GM19395 (cell line): Measurements from ENCODE around the gene TMEM63B.

Source experiments
- ATAC-seq: cut with Tn5 transposase; IDR thresholded peaks from one replicate; pipeline ENCODE4 v1.9.1; 2021; ENCODE audit warnings: mild to moderate bottlenecking, moderate library complexity; ENCODE audit not compliant: unreplicated experiment

The TMEM63B gene

DNA sequence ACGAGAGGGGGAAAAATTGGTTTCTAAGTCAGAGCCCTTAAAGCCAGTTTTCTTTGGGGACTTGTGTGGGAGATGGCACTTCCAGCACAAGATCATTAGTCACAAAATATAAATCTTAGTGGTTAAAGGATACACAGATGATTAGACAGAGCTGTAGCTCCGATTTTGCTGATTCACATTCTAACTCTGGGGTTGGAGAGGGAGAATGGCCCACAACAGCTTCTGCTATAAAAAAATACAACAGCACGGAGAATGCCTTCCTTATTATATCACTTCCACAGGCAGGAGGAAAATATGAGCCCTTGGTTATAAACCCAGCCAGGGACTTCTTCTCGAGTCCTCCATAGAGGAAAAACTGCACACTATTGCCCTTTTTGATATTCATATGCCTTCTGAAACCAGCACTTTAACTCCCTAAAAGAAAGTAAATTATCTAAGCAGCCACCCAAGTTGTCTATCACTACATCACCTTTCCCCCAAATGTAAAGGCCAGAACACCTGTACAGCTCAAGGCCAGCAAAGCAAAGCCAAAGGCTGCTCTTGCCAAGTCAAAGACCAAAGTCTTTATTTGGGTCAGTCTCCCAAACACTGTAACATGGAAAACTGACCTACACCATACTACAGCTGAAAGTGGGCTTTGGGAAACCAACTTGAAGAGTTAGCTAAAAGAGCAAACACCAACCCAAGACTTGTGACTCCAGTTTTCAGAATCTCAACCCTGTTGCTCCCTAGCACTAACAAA lies 10.5 kb upstream of the TMEM63B start:
- no peak for ATAC-seq

DNA sequence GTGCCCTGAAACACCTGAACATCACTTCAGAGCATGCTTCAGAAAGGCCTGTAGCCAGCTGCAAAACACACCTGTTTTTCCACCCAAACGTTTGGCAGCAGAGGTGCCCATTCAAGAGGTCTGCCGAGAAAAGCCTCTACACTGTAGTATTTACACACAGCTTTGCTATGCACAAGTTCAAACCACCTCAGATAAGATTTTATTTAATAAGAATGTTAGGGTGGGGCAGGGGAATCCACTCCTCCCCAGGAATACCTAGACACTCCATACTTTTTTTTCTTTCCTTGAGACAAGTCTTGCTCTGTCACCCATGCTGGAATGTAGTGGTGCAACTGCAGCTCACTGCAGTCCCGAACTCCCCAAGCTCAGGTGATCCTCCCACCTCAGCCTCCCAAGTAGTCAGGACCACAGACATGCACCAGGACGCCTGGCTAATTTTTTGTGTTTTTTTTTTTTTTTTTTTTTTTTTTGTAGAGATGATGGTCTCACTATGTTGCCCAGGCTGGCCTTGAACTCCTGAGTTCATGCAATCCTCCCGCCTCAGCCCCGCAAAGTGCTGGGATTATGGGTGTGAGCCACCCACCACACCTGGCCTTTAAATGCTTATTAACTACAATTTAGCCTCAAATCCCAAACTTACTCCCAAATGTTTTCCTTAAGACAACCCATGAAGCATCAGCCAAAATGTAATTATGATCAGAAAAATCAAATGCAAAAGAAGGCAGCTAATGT lies 9.8 kb upstream of the TMEM63B start:
- ATAC-seq: no peak

DNA sequence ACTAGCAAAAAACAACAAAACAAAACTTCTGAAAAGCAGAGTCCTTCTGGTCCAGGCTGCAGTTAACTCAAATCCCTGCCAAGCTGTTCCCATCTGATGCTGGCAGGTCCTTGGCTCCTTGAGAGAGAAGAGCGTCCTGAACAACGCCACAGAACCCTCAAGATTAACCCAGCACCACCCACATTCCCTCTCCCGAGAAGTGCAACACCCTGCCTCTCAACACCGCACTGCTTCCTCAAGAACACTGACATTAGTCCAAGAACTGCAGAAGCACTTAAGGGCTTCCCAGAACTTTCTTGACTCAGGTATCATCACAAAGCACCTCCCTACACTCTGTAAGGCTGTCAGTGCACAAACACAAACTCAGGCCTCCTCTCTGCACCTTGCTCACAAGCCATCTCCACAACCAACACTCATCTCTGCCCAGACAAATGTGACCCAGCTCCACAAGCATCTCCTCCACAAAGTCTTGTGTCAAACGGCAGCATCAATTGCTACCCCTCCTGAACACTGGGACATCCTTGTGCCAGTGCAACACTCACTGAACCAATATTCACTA lies 7.6 kb upstream of the TMEM63B start:
- no peak for ATAC-seq

DNA sequence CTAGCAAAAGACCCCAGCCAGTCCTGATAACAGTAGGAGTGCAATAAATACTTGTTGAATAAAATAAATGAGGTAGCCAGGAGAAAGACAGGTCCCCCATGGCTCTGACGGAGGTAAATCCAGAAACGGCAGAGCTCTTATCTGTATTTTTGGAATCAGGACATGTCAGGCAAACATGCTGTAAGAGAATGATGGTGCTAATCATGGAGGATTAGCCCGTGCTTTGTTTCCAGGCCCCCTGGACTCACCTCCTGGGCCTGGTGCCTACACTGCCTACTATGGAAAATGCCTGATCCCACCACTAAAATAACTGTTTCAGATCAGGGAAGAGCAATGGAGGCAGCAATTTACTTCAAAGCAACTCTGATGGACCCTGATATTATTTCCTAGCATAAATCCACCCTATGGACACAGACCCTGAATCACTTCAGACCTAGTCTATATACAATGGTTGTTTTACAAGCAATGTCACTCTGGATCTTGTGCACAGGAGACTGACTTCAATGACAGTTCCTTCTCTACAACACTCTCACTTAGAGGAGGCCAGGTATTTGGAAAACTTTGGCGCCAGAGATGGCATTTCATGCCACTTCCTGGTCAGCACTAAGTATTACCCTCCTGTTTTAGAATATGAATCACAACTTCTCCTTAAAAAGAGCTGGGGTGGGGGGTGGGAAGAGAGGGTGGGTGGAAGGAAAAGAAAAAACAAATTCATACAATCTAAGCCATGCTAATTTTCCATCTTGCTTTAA lies 6.5 kb upstream of the TMEM63B start:
- no peak for ATAC-seq

DNA sequence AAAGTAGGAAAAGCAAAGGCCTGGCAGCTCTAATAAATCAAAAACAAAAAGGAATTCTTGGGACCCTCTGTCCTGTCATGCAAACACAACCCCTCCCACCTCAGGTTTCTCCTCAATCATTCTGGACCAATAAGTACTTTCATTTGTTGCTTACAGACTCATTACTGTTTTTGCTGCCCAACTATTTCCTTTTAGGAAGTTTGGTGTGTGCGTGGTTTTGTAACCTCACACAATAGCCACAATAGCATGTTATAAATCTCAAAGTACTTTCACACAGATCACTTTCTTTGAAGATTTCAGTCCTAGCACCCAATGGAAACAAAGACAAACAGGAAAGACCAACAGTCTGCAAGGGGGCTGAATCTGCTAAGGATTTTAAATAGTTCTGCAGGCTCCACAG lies 4.6 kb upstream of the TMEM63B start:
- ATAC-seq: no peak

DNA sequence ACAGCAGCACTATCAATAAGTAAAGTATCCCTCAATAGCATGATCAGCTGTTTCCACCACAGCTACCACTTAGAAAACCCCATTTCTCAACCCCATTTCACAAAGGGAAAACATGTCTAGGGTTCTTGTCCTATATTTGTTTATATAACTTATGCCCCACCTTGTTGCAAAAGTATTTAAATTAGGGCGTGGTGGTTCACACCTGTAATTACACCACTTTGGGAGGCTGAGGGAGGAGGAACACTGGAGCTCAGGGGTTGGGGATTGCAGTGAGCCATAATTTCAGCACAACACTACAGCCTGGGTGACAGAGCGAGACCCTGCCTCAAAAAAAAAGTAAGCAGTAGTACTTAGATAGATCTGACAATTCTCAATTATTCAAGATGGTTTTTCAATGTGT lies 3.8 kb upstream of the TMEM63B start:
- ATAC-seq: no peak

DNA sequence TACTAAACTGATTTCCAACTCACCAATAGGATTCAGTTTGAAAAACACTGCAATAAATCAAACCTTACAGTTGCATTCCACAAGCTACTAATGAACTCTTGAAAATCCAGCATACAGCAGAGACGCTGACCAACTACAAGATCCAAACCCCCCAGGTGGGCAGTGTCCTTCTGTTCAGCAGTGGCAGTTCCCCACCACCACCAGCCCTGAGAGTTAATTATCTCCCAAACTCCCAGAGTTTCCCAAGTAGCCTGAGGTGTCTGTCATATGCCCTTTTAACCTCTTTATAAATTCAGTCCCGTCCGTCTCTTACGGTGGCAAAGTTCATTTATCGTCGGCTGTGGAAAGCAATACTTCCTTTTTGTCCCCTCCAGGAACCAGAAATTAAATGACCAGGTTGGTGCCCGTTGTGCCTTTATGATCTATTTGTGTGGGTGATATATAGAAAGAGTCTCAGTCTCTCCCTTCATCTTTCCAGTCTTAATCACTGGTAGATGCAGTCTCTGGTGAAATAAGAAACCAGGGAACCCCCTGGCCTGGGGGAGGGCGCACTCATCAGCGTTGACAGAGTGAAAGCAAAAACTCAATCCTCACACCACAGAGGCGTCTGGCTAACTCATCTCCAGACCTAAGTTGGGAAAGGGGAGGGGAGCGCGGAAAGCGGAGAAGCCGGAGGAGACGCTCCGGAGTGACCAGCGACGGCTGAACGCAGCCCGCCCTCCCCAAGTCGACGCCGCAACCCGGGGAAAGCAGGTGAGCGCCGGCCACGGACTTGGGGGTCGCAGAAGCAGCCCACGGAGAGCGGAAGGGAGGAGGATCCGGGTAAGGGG lies 819 bp upstream of the TMEM63B start:
- ATAC-seq: peak; percentile 60

DNA sequence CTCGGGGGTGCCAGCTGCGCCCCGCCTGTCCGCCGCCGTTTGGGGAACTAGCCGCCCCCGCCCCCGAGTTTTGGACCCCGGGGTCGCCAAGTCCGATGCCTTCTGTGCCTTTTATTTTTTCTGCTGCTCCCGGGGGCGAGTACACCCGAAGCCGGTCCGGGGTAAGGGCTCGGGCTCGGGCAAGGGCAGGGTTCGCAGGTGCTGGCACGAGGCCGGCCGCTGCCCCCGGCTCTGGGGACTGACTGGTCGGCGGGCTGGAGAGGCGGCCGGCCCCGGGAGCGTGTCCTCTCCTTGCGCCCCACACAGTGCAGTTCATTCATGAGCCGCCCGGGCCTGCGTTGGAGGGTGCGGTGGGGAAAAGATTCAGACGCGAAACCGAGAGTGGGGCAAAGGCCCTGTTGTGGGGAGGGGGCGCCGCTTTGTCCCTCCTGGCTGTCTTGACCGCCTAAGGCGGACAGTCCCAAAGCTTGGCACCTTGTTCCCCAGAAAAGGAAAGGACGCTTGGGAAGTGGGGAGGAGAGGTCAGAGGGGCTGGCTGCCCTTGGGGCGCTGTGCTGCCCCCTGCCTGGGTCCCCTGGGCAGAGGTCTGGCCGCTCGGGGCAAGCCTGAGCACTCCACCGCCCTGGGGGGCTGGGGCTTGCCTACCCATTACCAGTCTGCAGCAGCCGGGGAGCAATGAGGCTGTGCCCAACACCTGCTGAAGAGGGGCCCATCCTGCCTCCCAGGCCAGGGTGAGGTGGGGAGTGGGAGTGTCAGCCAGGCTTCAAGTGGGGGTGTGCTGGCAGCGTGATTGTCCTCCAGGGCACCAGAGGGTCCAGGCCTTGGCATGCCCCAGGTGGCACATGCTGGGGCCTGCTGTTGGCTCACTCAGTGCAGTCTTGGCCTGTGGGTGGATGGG lies 915 bp downstream of the TMEM63B start:
- ATAC-seq: peak; percentile 31

DNA sequence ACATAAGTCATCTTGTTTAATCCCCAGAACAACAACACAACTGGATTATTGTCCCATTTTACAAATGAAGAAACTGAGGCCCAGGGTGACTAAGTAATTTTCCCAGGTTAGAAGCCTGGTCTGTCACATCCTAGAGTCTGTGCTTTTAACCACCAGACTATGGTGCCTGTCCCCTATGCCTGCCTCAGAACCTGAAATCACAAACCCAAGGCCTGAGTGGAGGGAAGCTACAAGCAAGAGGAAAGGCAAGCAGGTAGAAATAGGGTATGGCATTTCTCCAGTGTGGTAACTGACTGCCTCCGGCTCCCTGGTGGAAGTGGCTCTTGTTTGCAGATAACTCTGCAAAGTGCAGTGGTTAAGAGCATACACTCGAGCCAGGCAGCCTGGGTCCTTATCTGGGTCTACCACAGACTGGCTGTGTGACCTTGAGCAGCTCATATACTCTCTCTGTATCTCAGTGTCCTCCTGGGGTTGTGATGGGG lies 2.5 kb downstream of the TMEM63B start:
- ATAC-seq: no peak

DNA sequence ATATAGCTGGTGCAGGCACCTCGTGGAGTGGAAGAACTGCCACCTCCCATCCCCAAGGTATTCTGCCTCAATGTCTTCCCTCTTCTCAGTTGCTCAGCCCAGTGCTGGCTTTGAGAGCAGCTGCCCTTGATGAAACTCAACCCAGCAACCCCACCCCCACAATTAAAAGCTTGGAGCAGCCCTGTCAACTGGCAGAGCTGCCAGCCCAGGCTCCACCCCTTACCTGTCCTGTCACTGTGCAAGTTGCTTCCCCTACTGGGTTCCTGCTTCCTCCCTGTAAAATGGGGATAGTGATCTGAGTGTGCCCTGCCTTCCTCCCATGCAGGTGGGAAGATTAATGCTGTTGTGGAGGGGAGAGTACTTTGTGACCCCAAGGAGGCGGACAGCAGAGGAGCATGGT lies 4.5 kb downstream of the TMEM63B start:
- ATAC-seq: no peak

DNA sequence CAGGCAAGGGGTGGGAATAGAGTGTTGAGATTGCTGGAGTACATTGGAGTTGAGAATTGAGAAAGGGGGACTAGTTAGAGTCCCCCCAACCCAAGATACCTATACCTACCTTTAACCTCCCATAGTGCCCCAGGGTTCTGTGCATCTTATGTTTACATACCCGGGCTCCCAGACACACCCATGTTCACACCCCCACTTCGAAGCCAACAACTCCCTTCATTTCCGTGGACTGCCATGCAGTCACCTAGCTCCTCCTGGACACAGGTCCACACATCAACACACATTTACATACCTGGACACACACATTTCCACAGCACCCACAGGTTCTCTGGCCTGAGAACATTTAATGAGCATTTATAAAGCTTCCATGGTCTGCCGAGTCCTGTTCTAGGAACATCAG lies 5.1 kb downstream of the TMEM63B start:
- no peak for ATAC-seq

DNA sequence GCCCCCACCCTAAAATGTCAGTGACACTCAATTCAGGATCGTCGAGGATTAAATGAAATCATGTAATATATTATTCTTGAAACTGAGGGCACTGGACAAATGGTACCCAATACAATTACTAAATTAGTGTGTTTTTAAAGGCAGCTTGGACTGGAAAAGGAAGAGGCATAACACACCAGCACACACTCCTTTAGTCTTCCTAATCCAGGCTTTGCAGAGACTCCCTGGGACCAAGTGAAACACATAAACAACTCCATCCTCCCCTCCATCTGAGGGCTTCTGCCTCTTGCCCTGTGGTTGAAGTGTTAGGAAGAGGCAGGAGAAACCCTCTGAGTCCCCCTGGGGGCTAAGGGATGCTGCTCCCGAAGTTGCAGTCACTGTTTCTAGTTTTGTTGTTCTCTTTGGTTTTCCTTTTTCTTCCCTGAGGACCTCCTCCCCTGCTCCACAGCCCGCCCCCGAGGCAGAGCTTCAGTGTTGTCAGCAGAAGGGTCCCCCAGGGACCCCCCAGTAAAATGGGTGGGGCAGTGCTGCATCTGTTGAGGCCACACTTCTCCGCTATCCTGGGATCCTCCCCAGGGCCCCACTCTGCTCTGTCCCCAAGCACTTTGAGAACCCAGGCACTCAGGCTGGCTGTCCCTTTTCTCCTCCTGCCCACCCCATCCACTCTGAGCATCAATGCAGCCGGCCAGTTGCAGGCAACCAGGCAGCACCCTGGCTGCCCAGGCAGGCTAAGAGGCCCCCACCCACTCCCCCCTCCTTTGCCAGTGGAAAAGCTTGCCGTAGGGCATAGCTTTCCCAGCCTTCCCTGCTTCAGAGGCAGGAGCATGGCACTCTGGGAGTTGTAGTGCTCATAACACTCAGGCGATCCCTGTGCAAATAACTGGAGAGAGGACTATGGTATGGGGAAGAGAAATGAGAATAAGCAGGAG lies 5.9 kb downstream of the TMEM63B start:
- ATAC-seq: no peak

DNA sequence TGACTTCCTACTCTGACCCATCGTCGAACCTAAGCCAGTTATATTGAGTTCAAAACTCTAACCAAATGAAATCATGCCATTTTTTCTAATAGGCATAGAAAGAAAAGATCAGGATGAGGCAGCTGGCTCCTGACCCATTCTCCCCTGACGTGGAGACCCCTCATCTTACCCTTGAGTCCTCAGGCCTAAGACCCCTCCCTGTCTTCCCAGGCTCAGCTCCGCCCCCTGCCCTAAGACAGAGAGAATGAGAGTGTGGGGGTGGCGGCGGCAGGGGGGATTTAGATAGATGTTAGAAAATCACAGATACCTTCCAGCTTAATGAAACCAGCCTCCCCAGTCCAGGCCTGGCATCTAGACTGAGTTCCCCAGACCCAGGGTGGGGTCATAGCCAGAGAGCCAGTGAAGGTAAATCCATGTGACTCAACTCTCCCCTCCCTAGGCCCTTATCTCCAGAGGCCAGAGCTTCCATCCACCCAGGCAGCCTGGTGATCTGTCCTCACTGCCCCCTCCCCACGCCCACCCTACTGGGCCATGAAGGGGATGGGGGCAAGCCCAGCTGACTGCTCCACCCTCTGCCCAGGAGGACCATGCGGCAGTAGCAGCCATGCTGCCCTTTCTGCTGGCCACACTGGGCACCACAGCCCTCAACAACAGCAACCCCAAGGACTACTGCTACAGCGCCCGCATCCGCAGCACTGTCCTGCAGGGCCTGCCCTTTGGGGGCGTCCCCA lies 6.8 kb downstream of the TMEM63B start:
- ATAC-seq: no peak

DNA sequence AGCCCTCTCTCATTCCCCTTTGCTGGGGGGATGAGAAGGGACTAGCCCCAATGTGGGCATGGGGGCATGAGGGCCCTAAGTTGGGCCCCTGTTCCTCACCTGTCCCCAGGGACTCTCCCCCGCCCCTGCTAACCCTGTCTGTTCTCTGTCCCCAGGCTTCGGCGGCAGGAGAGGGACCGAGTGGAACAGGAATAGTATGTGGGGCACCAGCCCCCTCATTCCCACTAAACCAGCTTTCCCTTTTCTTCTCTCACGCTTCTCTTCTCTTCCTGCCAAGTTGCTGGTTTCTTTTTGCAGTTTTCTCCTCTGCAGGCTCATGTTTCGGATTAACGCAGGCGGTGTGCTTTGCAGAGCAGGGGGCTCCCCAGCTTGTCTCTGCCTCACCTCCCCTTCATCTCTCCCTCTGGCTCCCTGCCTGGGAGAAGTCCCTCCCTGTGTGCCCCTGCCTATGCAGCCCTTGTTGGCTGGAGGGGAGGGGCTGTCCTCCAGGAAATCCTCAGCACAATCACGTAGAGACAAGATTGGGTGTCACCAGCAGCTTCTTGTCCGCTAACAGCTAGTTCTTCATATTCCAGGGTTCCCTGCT lies 7.9 kb downstream of the TMEM63B start:
- no peak for ATAC-seq

DNA sequence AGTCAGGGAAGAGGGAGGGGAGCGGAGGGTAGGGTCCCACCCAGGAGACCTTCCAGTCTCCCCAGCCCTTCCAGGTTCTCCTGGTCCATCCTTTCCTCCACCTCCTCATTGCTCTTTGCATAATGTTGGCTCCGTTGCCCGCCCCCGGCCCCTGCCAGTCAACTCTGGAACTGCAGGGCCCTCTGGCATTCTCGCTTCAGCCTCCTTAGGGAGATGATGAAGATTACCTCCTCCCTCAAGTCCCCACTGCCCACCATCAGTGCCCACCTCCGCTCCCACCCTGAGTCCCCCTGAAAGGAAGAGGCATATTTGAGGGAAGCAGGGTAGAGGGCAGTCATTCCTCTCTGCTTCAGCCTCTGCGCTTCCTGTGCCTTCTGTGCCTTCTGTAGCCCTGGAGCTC lies 8.5 kb downstream of the TMEM63B start:
- no peak for ATAC-seq

DNA sequence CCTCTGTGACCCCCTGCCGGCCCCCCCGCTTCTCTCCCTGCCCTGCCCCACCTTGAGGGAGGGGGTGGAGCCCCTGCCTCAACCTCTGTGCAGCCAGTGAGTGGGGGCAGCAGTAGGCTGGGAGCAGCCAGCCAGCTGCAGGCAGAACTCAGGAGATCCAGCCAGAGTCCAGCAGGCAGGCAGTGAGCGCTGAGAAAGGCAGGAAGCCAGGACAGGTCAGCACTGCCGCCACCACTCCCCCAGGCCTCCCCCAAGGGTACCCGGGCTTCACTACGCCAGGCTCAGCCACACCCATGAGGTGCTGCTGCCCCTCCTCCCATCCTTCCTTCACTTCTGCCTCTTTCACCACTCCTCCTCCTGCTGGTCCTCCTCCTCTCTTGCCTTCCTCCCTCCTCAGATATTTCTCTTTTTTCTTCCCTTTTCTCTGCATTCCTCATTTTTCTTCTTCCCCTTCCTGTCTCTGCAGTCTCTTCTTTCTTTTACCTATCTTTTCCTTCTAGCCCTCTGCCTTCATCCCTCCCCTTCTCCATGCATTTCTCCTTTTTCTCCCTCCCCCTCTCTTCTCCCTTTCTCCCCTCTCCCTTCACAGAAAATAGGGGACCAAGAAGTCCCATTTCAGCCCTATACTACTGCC lies 11.5 kb downstream of the TMEM63B start:
- ATAC-seq: no peak

DNA sequence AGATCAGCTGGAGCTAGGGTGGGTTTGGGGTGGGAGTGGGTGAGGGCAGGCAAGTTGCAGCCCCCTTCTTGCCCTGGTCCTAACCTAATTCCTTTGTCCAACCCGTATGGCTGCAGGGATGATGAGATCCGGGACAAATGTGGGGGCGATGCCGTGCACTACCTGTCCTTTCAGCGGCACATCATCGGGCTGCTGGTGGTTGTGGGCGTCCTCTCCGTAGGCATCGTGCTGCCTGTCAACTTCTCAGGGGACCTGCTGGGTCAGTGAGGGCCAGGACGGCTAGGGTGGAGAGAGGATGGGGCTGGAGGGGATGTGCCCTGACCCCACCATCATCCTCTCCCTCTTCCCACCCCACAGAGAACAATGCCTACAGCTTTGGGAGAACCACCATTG lies 12.0 kb downstream of the TMEM63B start:
- no peak for ATAC-seq
